ENCODE results near the gene ATP2A1.

The ATP2A1 gene

GRCh38 chr16:28836761-28837064 is 41.6 kb upstream of the ATP2A1 start:
- TF ChIP-seq CTCF (IDR thresholded peaks at IDR 0.05; ENCODE audit: low read length) (no peak), EZH2 (optimal IDR thresholded peaks at IDR 0.05; ENCODE audit: low read depth, low read length) (no peak), EZH2phosphoT487 (IDR thresholded peaks at IDR 0.05; ENCODE audit: low read length) (no peak)

GRCh38 chr16:28837672-28838557 is 40.4 kb upstream of the ATP2A1 start:
- H3K4me1 ChIP-seq (ENCODE audit: low read length) = no peaks in the 10 kb centered on the region
- peaks cover 17% of the 10 kb centered on the region for H3K79me2 ChIP-seq (ENCODE audit: low read length)
- H3F3A ChIP-seq (ENCODE audit: insufficient read depth, low read length) = peaks cover 18% of the 10 kb centered on the region
- H3K9me3 ChIP-seq (replicated peaks; ENCODE audit: insufficient read depth, low read length) = no peaks in the 10 kb centered on the region
- TF ChIP-seq EZH2 (optimal IDR thresholded peaks at IDR 0.05; ENCODE audit: low read depth, low read length) = no peak
- TF ChIP-seq CTCF (IDR thresholded peaks at IDR 0.05; ENCODE audit: low read length) = no peak
- no peak for TF ChIP-seq EZH2phosphoT487 (IDR thresholded peaks at IDR 0.05; ENCODE audit: low read length)
- no peak overlapping the region for H2AFZ ChIP-seq (ENCODE audit: low read length)
- H4K20me1 ChIP-seq (ENCODE audit: insufficient read depth, low read length) = peaks cover 8% of the 10 kb centered on the region; the same call in 1 of the 2 replicates
- no peak overlapping the region for H3K9ac ChIP-seq (ENCODE audit: low read length)
- H3K27ac ChIP-seq (ENCODE audit: low read length) = no peak overlapping the region
- peaks cover 19% of the 10 kb centered on the region for H3K36me3 ChIP-seq (replicated peaks; ENCODE audit: insufficient read depth, low read length)
- DNase-seq = no peak
- no peaks in the 10 kb centered on the region for H3K27me3 ChIP-seq (replicated peaks; ENCODE audit: insufficient read depth, low read length)
- H3K9me2 ChIP-seq (replicated peaks; ENCODE audit: insufficient read depth, low read length) = no peaks in the 10 kb centered on the region
- no peak overlapping the region for H3K4me3 ChIP-seq (ENCODE audit: low read length)
- H3K4me2 ChIP-seq (ENCODE audit: low read depth, low read length) = no peak overlapping the region

More at GRCh38 chr16:28836761-28837064, 41.6 kb upstream of the ATP2A1 start:
- no peak overlapping the region for H3K27ac ChIP-seq (ENCODE audit: low read length)
- DNase-seq = no peak
- H3K4me3 ChIP-seq (ENCODE audit: low read length) = no peak overlapping the region
- H3F3A ChIP-seq (ENCODE audit: insufficient read depth, low read length) = peaks cover 18% of the 10 kb centered on the region
- H3K36me3 ChIP-seq (replicated peaks; ENCODE audit: insufficient read depth, low read length) = peaks cover 22% of the 10 kb centered on the region
- no peak overlapping the region for H3K4me2 ChIP-seq (ENCODE audit: low read depth, low read length)
- no peaks in the 10 kb centered on the region for H3K9me3 ChIP-seq (replicated peaks; ENCODE audit: insufficient read depth, low read length)
- H3K9me2 ChIP-seq (replicated peaks; ENCODE audit: insufficient read depth, low read length) = no peaks in the 10 kb centered on the region
- H3K27me3 ChIP-seq (replicated peaks; ENCODE audit: insufficient read depth, low read length) = no peaks in the 10 kb centered on the region
- no peak overlapping the region for H3K9ac ChIP-seq (ENCODE audit: low read length)
- peaks cover 8% of the 10 kb centered on the region; the same call in 1 of the 2 replicates for H4K20me1 ChIP-seq (ENCODE audit: insufficient read depth, low read length)
- no peak overlapping the region for H2AFZ ChIP-seq (ENCODE audit: low read length)
- H3K4me1 ChIP-seq (ENCODE audit: low read length) = no peaks in the 10 kb centered on the region
- peaks cover 28% of the 10 kb centered on the region for H3K79me2 ChIP-seq (ENCODE audit: low read length)

GRCh38 chr16:28838558-28838918 is 39.8 kb upstream of the ATP2A1 start:
- peaks cover 13% of the 10 kb centered on the region for H3K36me3 ChIP-seq (replicated peaks; ENCODE audit: insufficient read depth, low read length)
- H3K27me3 ChIP-seq (replicated peaks; ENCODE audit: insufficient read depth, low read length) = no peaks in the 10 kb centered on the region
- H3K4me3 ChIP-seq (ENCODE audit: low read length) = no peak overlapping the region
- no peak for TF ChIP-seq CTCF (IDR thresholded peaks at IDR 0.05; ENCODE audit: low read length)
- TF ChIP-seq EZH2phosphoT487 (IDR thresholded peaks at IDR 0.05; ENCODE audit: low read length) = no peak
- TF ChIP-seq EZH2 (optimal IDR thresholded peaks at IDR 0.05; ENCODE audit: low read depth, low read length) = no peak
- peaks cover 13% of the 10 kb centered on the region for H3K79me2 ChIP-seq (ENCODE audit: low read length)
- no peak overlapping the region for H2AFZ ChIP-seq (ENCODE audit: low read length)
- H3K9me3 ChIP-seq (replicated peaks; ENCODE audit: insufficient read depth, low read length) = no peaks in the 10 kb centered on the region
- no peak overlapping the region for H3K4me2 ChIP-seq (ENCODE audit: low read depth, low read length)
- 0 out of 2 replicates have a peak, but pooled peaks cover 4% of the 10 kb centered on the region for H4K20me1 ChIP-seq (ENCODE audit: insufficient read depth, low read length)
- H3F3A ChIP-seq (ENCODE audit: insufficient read depth, low read length) = peaks cover 18% of the 10 kb centered on the region
- DNase-seq = no peak
- no peaks in the 10 kb centered on the region for H3K9me2 ChIP-seq (replicated peaks; ENCODE audit: insufficient read depth, low read length)
- no peak overlapping the region for H3K27ac ChIP-seq (ENCODE audit: low read length)
- no peaks in the 10 kb centered on the region for H3K4me1 ChIP-seq (ENCODE audit: low read length)
- H3K9ac ChIP-seq (ENCODE audit: low read length) = no peak overlapping the region

All from MM.1S (cell line).